ENCODE data around the gene CYP11A1.

The CYP11A1 gene

GRCh38 chr15:74414081-74414580, 46.7 kb upstream of the CYP11A1 start:
- Histone ChIP-seq H3K36me3 (ENCODE audit: low read depth) (peaks cover 76% of the 10 kb centered on the region), H3K4me1 (ENCODE audit: insufficient read depth, poor library complexity, severe bottlenecking) (peaks cover 25% of the 10 kb centered on the region), H3K4me3 (ENCODE audit: severe bottlenecking) (no peak overlapping the region), H3K9me3 (ENCODE audit: severe bottlenecking) (no peaks in the 10 kb centered on the region), H3K27ac (ENCODE audit: poor library complexity, severe bottlenecking) (peak overlapping the region; percentile 95), H3K27me3 (ENCODE audit: insufficient read depth, poor library complexity, severe bottlenecking) (no peaks in the 10 kb centered on the region)
- DNase-seq (ENCODE audit: low spot score) = no peak
- no peak for ATAC-seq (ENCODE audit: low read depth)
- no peak for TF ChIP-seq CTCF (IDR thresholded peaks at IDR 0.05; ENCODE audit: poor library complexity, severe bottlenecking)

- TF ChIP-seq CTCF (IDR thresholded peaks at IDR 0.05; ENCODE audit: poor library complexity, severe bottlenecking) = no peak
- H3K27ac ChIP-seq (ENCODE audit: poor library complexity, severe bottlenecking) = peak overlapping the region; percentile 95
- H3K36me3 ChIP-seq (ENCODE audit: low read depth) = peaks cover 76% of the 10 kb centered on the region
- no peak overlapping the region for H3K4me3 ChIP-seq (ENCODE audit: severe bottlenecking)
- no peak for ATAC-seq (ENCODE audit: low read depth)
- no peak for DNase-seq (ENCODE audit: low spot score)
- H3K4me1 ChIP-seq (ENCODE audit: insufficient read depth, poor library complexity, severe bottlenecking) = peaks cover 19% of the 10 kb centered on the region
- H3K27me3 ChIP-seq (ENCODE audit: insufficient read depth, poor library complexity, severe bottlenecking) = no peaks in the 10 kb centered on the region
- no peaks in the 10 kb centered on the region for H3K9me3 ChIP-seq (ENCODE audit: severe bottlenecking)
Observed at GRCh38 chr15:74413350-74414080, 46.1 kb upstream of the CYP11A1 start.

- no peak for TF ChIP-seq CTCF (IDR thresholded peaks at IDR 0.05; ENCODE audit: poor library complexity, severe bottlenecking)
- Histone ChIP-seq H3K4me3 (ENCODE audit: severe bottlenecking) (no peak overlapping the region), H3K27me3 (ENCODE audit: insufficient read depth, poor library complexity, severe bottlenecking) (no peaks in the 10 kb centered on the region), H3K27ac (ENCODE audit: poor library complexity, severe bottlenecking) (peak overlapping the region; percentile 78), H3K4me1 (ENCODE audit: insufficient read depth, poor library complexity, severe bottlenecking) (peaks cover 14% of the 10 kb centered on the region), H3K36me3 (ENCODE audit: low read depth) (peaks cover 70% of the 10 kb centered on the region), H3K9me3 (ENCODE audit: severe bottlenecking) (no peaks in the 10 kb centered on the region)
- ATAC-seq (ENCODE audit: low read depth) (no peak), DNase-seq (ENCODE audit: low spot score) (no peak)
Observed at GRCh38 chr15:74412159-74412558, 44.7 kb upstream of the CYP11A1 start.

- no peaks in the 10 kb centered on the region for H3K27me3 ChIP-seq (ENCODE audit: insufficient read depth, poor library complexity, severe bottlenecking)
- peaks cover 14% of the 10 kb centered on the region for H3K4me1 ChIP-seq (ENCODE audit: insufficient read depth, poor library complexity, severe bottlenecking)
- peaks cover 66% of the 10 kb centered on the region for H3K36me3 ChIP-seq (ENCODE audit: low read depth)
- TF ChIP-seq CTCF (IDR thresholded peaks at IDR 0.05; ENCODE audit: poor library complexity, severe bottlenecking) = no peak
- ATAC-seq (ENCODE audit: low read depth) (no peak), DNase-seq (ENCODE audit: low spot score) (no peak)
- H3K9me3 ChIP-seq (ENCODE audit: severe bottlenecking) = no peaks in the 10 kb centered on the region
- no peak overlapping the region for H3K4me3 ChIP-seq (ENCODE audit: severe bottlenecking)
- peak overlapping the region; percentile 78 for H3K27ac ChIP-seq (ENCODE audit: poor library complexity, severe bottlenecking)
Observed at GRCh38 chr15:74411686-74412085, 44.2 kb upstream of the CYP11A1 start.

- no peak overlapping the region for H3K4me3 ChIP-seq (ENCODE audit: severe bottlenecking)
- ATAC-seq (ENCODE audit: low read depth) = no peak
- H3K27me3 ChIP-seq (ENCODE audit: insufficient read depth, poor library complexity, severe bottlenecking) = no peaks in the 10 kb centered on the region
- TF ChIP-seq CTCF (IDR thresholded peaks at IDR 0.05; ENCODE audit: poor library complexity, severe bottlenecking) = no peak
- H3K9me3 ChIP-seq (ENCODE audit: severe bottlenecking) = no peaks in the 10 kb centered on the region
- peaks cover 14% of the 10 kb centered on the region for H3K4me1 ChIP-seq (ENCODE audit: insufficient read depth, poor library complexity, severe bottlenecking)
- H3K27ac ChIP-seq (ENCODE audit: poor library complexity, severe bottlenecking) = peak overlapping the region; percentile 78
- DNase-seq (ENCODE audit: low spot score) = no peak
- peaks cover 54% of the 10 kb centered on the region for H3K36me3 ChIP-seq (ENCODE audit: low read depth)
Observed at GRCh38 chr15:74410502-74410901, 43.1 kb upstream of the CYP11A1 start.
